GM12891 (cell line): ENCODE results near the gene EPB41.
"Not testable (repeated sequence)": the region's sequence is repeated elsewhere in the genome, so short reads cannot be mapped to it uniquely, and the experiment has no call there.

Experiments
- DNase-seq: peaks from one replicate; pipeline ENCODE4 v3.0.0; 2011; ENCODE audit warnings: low spot score; ENCODE audit not compliant: insufficient read length
- FAIRE-seq: peaks from 2 replicates; lab custom pipeline; 2011; peaks lifted over from hg19 to GRCh38; lab: Jason Lieb, UNC
- PAX5 ChIP-seq: IDR thresholded peaks from 2 replicates; pipeline ENCODE4 v1.6.1; 2011; ENCODE audit warnings: low read length, moderate library complexity, mild to moderate bottlenecking; ENCODE audit not compliant: insufficient read depth, severe bottlenecking
- POLR2A ChIP-seq: IDR thresholded peaks from 2 replicates; pipeline ENCODE4 v1.6.1; 2011; ENCODE audit warnings: low read depth, low read length, control low read depth
- POLR2AphosphoS5 ChIP-seq: IDR thresholded peaks from 2 replicates; pipeline ENCODE4 v1.6.1; 2011; ENCODE audit warnings: low read depth, low read length, control low read depth
- POU2F2 ChIP-seq: IDR thresholded peaks from 2 replicates; pipeline ENCODE4 v1.6.1; 2011; ENCODE audit warnings: low read depth, mild to moderate bottlenecking, control low read depth, low read length, moderate library complexity
- SPI1 ChIP-seq: IDR thresholded peaks from 2 replicates; pipeline ENCODE4 v1.6.1; 2011; ENCODE audit warnings: low read depth, low read length, control low read depth
- TAF1 ChIP-seq: IDR thresholded peaks from 2 replicates; pipeline ENCODE4 v1.6.1; 2011; ENCODE audit warnings: low read depth, low read length, control low read depth

EPB41 gene

DNA sequence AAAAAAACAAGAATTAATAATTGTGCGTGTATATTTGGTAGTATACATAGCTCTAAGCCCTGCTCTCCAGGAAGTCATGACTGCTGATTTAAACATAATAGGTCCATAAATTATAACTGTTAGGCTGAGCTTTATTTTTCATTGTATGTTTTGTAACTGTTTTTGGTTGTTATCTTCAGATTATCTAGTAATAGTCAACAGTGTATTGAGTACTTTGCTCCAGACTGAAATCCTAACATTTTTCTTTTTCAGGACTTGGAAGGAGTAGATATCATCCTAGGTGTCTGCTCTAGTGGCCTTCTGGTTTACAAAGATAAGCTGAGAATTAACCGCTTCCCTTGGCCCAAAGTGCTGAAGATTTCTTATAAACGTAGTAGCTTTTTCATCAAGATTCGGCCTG lies 118.5 kb downstream of the EPB41 start:
- DNase-seq (no peak), FAIRE-seq (no peak)
- no peak for TF ChIP-seq PAX5
- no peak for TF ChIP-seq POLR2A
- TF ChIP-seq POU2F2, result no peak
- no peak for TF ChIP-seq SPI1
- no peak for TF ChIP-seq TAF1
- no peak for TF ChIP-seq POLR2AphosphoS5

DNA sequence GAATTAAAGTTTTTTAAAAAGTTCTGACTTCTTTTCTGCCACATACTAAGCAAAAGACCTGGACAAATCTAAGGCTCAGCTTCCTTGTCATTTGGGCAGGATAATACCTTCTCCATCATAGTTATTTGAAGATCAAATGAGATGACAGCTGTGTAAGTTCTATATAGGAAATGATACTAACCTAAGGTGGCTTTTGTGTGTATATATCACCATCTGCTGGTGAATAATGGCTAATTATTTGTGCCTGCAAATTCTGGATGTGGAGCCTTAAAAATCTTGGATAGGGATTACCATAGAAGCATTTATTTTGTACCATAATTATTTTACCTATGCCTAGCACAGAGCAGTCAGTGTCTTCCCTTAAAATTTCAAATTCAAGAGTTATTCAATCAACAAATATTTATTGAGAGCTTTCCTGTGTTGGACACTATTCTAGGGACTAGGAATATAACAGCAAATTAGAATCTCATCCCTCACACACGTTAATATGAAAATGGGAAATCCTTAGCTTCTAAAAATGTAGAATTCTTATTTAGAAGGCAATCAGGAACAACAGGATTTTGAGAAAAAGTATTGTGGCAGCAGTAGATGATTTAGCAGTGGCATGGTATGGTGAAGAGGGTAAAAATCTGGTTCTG lies 119.6 kb downstream of the EPB41 start:
- DNase-seq, result peak; percentile 19

DNA sequence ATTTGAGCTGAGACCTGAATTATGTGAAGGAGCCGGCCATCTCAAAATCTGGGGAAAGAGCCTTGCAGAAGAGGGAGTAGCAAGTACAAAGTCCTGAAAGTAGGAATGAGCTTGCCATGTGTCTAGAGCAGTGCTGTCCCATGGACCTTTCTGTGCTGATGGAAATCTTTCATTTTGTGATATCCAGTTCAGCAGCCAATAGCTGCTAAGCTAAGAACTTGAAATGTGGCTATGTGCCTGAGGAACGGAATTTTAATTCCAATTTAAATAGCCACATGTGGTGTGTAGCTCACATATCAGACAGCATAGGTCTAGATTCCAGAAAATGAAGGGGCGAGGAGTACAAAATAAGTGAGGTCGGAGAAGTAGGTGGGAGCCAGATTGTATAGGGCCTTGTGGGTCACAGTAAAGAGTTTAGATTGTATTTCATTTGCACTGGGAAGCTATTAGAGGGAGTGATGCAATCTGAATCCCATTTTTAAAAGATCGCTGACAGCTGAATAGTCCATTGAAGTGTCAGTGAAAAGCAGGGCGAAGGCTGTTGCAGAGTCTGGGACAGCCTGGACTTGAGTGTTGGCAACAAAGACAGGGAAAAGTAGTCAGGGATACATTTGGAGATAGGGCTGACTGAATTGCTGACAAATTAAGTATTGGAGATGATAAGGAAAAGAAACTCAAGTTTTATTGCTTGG lies 129.1 kb downstream of the EPB41 start:
- no peak for TF ChIP-seq POLR2AphosphoS5
- TF ChIP-seq POLR2A, result no peak
- TF ChIP-seq POU2F2, result no peak
- TF ChIP-seq TAF1, result no peak
- TF ChIP-seq PAX5, result no peak
- TF ChIP-seq SPI1, result no peak
- FAIRE-seq (no peak), DNase-seq (no peak)

More for the DNA sequence above, 119.6 kb downstream of the EPB41 start:
- no peak for FAIRE-seq
- TF ChIP-seq POLR2A (no peak), SPI1 (no peak), POLR2AphosphoS5 (no peak), TAF1 (no peak), PAX5 (no peak)

DNA sequence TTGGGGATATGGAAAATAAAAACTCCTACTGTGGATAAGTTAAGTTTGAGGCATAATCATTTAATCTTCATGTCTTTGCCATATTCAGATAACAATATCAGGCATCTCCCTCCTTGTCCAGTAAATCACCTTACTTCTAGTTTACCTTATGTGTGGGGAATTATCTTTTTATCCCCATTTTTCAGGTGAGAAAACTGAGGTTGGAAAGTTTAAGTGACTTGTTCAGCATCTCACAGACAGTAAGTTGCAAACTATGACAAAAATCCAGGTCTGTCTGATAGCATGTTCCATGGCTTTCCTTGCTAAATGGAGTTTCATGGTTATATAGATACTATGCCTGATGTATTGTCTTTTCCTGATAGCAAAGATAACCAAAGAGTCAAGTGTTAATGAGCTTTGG lies 129.6 kb downstream of the EPB41 start:
- DNase-seq (no peak), FAIRE-seq (no peak)

DNA sequence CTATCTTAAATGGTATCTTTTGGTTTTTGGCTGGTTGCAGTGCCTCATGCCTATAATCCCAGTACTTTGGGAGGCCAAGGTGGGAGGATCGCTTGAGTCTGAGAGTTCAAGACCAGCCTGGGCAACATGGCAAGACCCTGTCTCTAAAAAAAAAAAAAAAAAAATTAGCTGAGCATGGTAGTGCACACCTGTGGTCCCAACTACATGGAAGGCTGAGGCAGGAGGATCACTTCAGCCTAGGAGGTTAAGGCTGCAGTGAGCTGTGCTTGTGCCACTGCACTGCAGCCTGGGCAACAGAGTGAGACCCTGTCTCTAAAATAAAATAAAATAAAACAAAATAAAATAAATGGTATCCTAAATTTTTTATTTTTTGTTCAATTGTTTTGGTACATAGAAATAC lies 131.3 kb downstream of the EPB41 start:
- not testable (repeated sequence) for FAIRE-seq, DNase-seq

More for the DNA sequence above, 129.6 kb downstream of the EPB41 start:
- TF ChIP-seq TAF1, result no peak
- TF ChIP-seq POLR2A, result no peak
- TF ChIP-seq POLR2AphosphoS5, result no peak

DNA sequence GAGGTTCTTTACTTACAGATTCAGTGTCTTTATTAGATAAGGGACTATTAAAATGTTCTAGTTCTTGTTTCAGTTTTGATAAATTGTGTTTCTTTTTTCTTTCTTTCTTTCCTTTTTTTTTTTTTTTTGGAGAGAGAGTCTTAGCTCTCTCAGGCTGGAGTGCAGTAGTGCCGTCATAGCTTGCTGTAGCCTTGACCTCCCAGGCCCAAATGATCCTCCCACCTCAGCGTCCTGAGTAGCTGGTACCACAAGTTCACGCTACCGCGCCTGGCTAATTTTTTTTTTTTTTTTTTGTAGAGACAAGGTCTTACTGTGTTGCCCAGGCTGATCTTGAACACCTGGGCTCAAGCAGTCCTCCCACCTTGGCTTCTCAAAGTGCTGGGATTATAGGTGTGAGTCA lies 132.8 kb downstream of the EPB41 start:
- FAIRE-seq, result no peak
- TF ChIP-seq POLR2AphosphoS5 (no peak), POLR2A (no peak), TAF1 (no peak), POU2F2 (no peak), SPI1 (no peak), PAX5 (no peak)

DNA sequence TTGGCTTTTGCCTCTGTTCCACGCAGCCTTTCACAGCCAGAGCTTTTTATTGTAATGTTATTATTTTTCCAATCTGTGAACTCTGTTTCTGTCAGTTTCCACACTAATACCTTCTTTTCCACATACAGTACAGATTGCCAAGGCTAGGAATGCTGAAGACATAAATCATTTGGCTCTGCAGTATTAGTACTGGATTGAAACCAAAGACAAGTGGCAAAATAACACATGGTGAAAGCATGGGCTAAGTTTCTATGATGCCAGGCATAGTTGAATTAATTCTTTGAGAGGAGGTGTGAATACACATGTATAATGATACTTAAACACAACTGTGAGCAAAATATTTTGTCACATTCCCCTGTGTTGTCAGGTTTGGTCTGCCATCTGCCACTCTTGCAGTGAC lies 135.8 kb downstream of the EPB41 start:
- no peak for TF ChIP-seq POU2F2
- TF ChIP-seq POLR2AphosphoS5, result no peak
- no peak for TF ChIP-seq POLR2A
- TF ChIP-seq TAF1, result no peak
- no peak for TF ChIP-seq SPI1
- TF ChIP-seq PAX5, result no peak
- no peak for FAIRE-seq
- DNase-seq, result no peak

More for the DNA sequence above, 132.8 kb downstream of the EPB41 start:
- DNase-seq, result no peak

DNA sequence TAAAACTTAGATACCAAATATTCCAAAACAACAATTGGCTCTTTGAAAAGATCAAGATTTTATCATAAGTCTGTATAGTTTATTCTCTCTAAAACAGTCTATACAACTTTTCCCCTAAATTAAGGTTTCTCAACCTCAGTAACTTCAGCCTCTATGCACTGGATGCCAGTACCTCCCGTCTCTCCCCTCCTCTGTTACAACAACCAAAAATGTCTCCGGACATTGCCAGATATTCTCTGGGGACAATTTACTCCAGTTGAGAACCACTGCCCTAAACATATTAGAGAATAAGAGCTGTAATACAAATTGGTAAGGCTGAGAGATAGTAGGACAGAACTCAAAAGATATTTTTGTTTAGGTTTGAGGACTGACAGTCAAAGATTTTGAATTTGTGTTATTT lies 137.7 kb downstream of the EPB41 start:
- no peak for FAIRE-seq
- DNase-seq, result no peak
- TF ChIP-seq TAF1 (no peak), POU2F2 (no peak), PAX5 (no peak), POLR2AphosphoS5 (no peak), SPI1 (no peak), POLR2A (no peak)

DNA sequence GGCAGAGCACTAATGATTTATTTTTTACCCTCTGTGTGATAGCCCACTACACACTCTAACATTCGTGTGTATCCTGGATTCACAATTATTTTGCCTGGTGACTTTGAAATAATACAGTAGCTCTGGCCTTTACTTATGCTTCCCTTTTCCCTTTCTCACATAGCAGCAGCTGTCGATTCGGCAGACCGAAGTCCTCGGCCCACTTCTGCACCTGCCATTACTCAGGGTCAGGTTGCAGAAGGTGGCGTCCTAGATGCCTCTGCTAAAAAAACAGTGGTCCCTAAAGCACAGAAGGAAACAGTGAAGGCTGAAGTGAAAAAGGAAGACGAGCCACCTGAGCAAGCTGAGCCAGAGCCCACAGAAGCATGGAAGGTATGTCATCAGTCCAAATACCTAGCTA lies 138.6 kb downstream of the EPB41 start:
- FAIRE-seq (no peak), DNase-seq (no peak)
- TF ChIP-seq POLR2AphosphoS5 (no peak), SPI1 (no peak), PAX5 (no peak), POU2F2 (no peak), TAF1 (no peak), POLR2A (no peak)

DNA sequence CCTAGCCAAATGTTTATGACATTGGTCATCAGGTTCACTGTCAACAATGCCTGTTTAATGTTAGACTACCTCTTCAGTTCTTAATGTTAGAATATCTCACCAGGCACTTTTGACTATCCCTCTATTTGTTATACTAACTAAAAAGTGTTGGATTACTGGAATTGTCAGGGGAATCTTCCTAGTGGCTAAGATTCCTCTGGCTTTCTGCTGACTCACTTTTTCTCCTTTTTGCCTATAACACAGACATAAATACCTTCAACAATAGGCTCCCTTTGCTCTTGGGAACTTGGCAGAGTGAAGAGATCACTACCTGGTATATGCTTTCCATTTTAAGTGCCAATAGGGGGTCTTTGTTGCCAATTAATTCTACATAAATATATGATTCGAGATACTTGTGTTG lies 140.8 kb downstream of the EPB41 start:
- no peak for TF ChIP-seq POLR2AphosphoS5
- TF ChIP-seq POU2F2, result no peak
- no peak for TF ChIP-seq SPI1
- TF ChIP-seq TAF1, result no peak
- no peak for TF ChIP-seq PAX5
- TF ChIP-seq POLR2A, result no peak
- DNase-seq, result no peak
- no peak for FAIRE-seq
